H7 (cell line): Measurements from ENCODE around the gene SNPH. TPM values are rescaled to one million over a fixed set of nuclear protein-coding genes. Genes with fewer than 3 reads are reported as not detected.
A peak's percentile ranks its signal among the peaks of the same experiment; 100 is the strongest.
"Not testable (repeated sequence)": the region's sequence is repeated elsewhere in the genome, so short reads cannot be mapped to it uniquely, and the experiment has no call there.

Experiments used
- DNase-seq: peaks from one replicate; pipeline ENCODE4 v3.0.0; 2012
- H3K27me3 ChIP-seq: 2 replicates; pipeline ENCODE4 v1.6.0; 2011; ENCODE audit warnings: mild to moderate bottlenecking, low read length; ENCODE audit not compliant: control insufficient read depth, insufficient read depth
- H3K36me3 ChIP-seq: replicated peaks from 2 replicates; pipeline ENCODE4 v1.5.1; 2011; ENCODE audit warnings: low read length; ENCODE audit not compliant: control insufficient read depth, insufficient read depth
- H3K4me3 ChIP-seq: 2 replicates; pipeline ENCODE4 v1.5.1; 2011; ENCODE audit warnings: low read depth, mild to moderate bottlenecking, control low read depth, low read length, moderate library complexity; ENCODE audit not compliant: insufficient read depth
- total RNA-seq: library from RNA; depleted of rRNA; stranded (reverse); fragments of >200 nt; shearing (Covaris generic); gene quantifications from 2 replicates; pipeline ENCODE4 v1.2.3, GENCODE V29; 2014

SNPH gene
- total RNA-seq, 1 experiment from 2014 or later, result 2.6 TPM

DNA sequence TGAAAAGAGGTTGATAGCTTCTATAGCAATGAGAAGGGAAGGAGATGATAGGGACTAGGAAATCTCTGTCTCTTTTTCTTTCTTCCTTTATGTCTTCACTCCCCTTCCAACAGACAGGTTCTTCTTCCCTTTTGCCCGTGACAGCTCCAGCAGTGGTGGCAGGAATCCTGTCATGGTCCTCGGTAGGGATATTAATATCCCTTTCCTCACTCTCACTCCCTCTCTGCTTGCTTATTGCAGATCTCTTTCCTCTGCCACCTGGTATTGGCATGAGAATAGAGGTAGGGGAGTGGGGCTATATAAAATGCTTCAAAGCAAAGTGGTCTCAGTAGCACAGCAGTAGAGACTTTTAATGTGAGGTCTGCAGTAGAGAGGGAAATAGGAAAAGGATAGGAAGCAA, 20.5 kb upstream of the SNPH start:
- DNase-seq, result no peak
- Histone ChIP-seq H3K27me3 (no peaks in the 10 kb centered on the region), H3K36me3 (no peaks in the 10 kb centered on the region), H3K4me3 (no peak overlapping the region)

DNA sequence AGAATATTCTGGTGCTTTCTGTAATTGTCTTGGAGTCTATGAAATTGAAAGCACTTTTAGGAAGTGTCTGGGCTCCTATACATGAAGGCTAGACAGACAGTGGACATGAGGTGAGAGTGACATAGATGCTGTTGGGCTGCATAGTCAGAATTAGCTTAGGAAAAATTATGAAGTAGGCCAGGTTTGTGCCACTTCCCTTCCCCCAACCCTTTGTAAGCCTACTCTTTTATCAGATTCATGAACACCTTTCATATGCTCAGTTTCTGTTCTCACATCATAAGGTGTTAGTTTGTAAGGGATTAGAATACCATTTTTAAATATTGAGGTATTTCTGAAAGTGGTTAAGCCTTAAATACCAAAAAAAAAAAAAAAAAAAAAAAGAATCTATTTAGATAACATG, 18.4 kb upstream of the SNPH start:
- H3K36me3 ChIP-seq, result no peaks in the 10 kb centered on the region
- no peak for DNase-seq
- H3K27me3 ChIP-seq, result no peaks in the 10 kb centered on the region
- H3K4me3 ChIP-seq, result no peak overlapping the region

- H3K36me3 ChIP-seq, H3K4me3 ChIP-seq, DNase-seq: not testable (repeated sequence)
Measured at GRCh38 chr20:1250282-1250681, 15.8 kb upstream of the SNPH start.

DNA sequence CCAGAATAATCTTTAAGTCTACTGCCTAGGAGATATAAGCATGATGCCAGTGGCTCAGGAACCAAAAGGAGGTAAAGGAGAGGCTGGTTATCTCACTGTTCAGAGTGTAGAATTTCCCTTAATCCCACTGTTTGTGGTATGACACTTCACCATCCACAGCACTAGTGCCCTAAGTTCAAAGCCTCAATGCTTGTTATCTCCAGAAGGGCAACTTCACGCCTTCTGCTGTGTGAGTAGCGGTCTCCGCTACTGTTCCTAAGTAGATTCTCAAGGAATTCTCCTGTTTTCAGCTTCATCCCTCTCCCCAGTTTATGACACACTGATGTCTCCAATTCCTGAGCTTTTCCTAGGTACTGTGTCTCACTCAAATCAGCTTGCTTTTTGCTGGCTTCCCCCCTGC, 13.7 kb upstream of the SNPH start:
- Histone ChIP-seq H3K4me3 (no peak overlapping the region), H3K27me3 (no peaks in the 10 kb centered on the region), H3K36me3 (no peaks in the 10 kb centered on the region)
- DNase-seq, result no peak

More at GRCh38 chr20:1250282-1250681, 15.8 kb upstream of the SNPH start:
- H3K27me3 ChIP-seq, result not testable (repeated sequence)

DNA sequence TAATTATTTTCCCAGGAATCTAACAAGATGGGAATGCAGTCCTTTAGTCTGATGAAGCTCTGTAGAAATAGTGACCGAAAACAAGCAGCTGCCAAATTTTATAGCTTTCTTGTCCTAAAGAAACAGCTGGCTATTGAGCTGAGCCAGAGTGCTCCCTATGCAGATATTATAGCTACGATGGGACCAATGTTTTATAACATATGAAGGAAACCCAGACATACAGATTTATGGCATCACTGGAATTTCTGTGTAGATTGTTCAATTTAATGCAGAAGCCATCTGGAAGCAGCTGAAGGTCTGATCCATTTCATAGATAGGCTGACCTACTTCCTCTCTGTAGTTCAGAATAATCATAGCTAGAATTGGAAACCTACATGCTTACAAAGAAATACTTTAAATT, 11.8 kb upstream of the SNPH start:
- Histone ChIP-seq H3K36me3 (no peaks in the 10 kb centered on the region), H3K27me3 (no peaks in the 10 kb centered on the region), H3K4me3 (no peak overlapping the region)
- DNase-seq, result no peak

DNA sequence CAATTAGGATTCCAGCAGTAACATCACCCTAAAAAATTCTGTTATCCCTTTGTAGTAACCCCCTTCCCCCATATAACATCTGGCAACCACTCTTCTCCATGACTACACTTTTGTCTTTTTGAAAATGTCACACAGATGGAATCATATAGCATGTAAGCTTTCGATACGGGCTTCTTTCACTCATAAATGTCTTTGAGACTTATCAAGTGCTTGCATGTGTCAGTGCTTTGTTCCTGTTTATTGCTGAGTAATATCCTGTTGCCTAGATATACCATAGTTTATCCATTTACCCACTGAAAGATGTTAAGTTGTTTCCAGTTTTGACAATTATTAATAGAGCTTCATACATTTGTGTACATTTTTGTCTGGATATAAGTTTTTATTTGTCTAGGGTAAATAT, 10.4 kb upstream of the SNPH start:
- DNase-seq, result no peak
- Histone ChIP-seq H3K4me3 (no peak overlapping the region), H3K36me3 (no peaks in the 10 kb centered on the region), H3K27me3 (no peaks in the 10 kb centered on the region)

DNA sequence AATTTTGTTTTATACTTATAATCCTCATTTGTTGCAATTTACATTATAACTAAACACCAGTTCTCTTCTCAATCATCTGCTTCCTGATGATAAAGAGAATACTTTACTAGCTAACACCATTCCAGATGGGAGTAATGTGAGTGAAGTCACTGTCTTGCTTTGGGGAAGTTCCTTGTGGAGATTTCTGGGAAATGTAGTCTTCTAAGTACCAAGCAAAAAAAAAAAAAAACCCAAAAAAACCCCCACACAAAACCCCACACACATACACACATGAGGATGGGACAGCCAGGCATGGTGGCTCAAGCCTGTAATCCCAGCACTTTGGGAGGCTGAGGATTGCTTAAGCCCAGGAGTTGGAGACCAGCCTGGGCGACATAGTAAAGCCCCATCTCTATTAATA, 2.2 kb upstream of the SNPH start:
- no peak overlapping the region for H3K4me3 ChIP-seq
- H3K36me3 ChIP-seq, result no peaks in the 10 kb centered on the region
- DNase-seq, result no peak
- no peaks in the 10 kb centered on the region; the same call in 1 of the 2 replicates for H3K27me3 ChIP-seq

- no peaks in the 10 kb centered on the region; the same call in 1 of the 2 replicates for H3K27me3 ChIP-seq
- DNase-seq, result no peak
- H3K4me3 ChIP-seq, result no peak overlapping the region
- H3K36me3 ChIP-seq, result no peaks in the 10 kb centered on the region
Measured at GRCh38 chr20:1264727-1265126, 1.4 kb upstream of the SNPH start.

DNA sequence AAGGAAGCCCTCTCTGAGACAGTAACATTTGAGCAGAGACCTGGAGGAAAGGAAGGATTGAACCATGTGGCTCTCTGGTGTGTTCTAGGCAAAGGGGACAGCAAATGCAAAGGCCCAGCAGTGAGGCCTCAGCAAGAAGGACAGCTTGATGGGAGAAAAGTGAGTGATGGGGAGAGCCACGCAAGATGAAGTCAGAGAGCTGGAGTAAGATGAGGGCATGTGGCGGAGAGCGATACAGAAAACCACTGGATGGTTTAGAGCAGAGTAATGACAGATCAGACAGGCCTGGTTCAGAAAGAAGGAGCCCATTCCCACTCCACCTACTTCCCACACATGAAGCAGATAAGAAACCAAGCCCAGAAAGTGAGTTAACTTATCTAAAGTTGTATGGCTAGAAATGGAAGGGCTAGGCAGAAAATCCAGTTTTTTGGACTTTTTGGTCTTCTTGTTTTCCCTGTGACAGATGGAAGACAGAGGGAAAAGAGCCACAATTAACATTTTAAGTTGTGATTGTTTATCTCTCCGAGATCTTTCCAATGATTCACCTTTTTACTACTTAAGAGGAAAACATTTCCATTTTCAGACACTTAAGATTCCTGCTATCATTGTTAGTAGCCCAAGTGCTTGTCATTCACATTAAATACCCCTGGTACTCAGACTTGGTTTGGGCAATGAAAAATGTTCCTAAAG, 723 bp upstream of the SNPH start:
- no peak for DNase-seq
- peak overlapping the region; percentile 65; the same call in 1 of the 2 replicates for H3K4me3 ChIP-seq
- H3K27me3 ChIP-seq, result no peaks in the 10 kb centered on the region; the same call in 1 of the 2 replicates
- no peaks in the 10 kb centered on the region for H3K36me3 ChIP-seq

GRCh38 chr20:1265916-1266166, 253 bp upstream of the SNPH start:
- Histone ChIP-seq H3K36me3 (no peaks in the 10 kb centered on the region), H3K4me3 (peak overlapping the region; percentile 65), H3K27me3 (no peaks in the 10 kb centered on the region; the same call in 1 of the 2 replicates)
- no peak for DNase-seq

- DNase-seq, result peak; percentile 35
- Histone ChIP-seq H3K36me3 (no peaks in the 10 kb centered on the region), H3K27me3 (no peaks in the 10 kb centered on the region; the same call in 1 of the 2 replicates), H3K4me3 (peak overlapping the region; percentile 65; the same call in 1 of the 2 replicates)
Measured at GRCh38 chr20:1267161-1267560, 1.1 kb downstream of the SNPH start.

- H3K4me3 ChIP-seq, result no peak overlapping the region
Measured at GRCh38 chr20:1267809-1268374, 1.8 kb downstream of the SNPH start.

GRCh38 chr20:1269235-1269634, 3.1 kb downstream of the SNPH start:
- Histone ChIP-seq H3K4me3 (no peak overlapping the region), H3K36me3 (no peaks in the 10 kb centered on the region), H3K27me3 (no peaks in the 10 kb centered on the region; the same call in 1 of the 2 replicates)
- no peak for DNase-seq

More at GRCh38 chr20:1267809-1268374, 1.8 kb downstream of the SNPH start:
- H3K36me3 ChIP-seq, result no peaks in the 10 kb centered on the region
- no peaks in the 10 kb centered on the region; the same call in 1 of the 2 replicates for H3K27me3 ChIP-seq
- no peak for DNase-seq

DNA sequence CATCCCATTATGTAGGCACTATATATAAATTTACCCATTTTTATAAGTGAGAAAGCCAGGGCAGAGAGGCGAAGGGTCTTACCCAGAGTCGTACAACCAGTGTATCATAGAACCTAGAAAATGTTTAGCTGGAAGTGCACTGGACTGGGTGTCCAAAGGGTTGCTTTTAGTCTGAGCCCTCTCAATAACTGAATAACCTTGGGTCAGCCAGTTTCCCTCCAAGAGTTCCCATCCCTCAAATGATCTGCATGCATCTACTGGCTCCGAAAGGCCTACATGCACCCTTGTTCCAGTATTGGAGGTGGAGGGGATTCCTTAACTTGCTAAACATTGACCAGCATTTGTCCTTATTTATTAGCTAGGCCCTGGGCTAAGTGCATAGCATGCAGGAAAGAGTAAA, 3.8 kb downstream of the SNPH start:
- no peak for DNase-seq
- Histone ChIP-seq H3K27me3 (no peaks in the 10 kb centered on the region; the same call in 1 of the 2 replicates), H3K4me3 (no peak overlapping the region), H3K36me3 (no peaks in the 10 kb centered on the region)

DNA sequence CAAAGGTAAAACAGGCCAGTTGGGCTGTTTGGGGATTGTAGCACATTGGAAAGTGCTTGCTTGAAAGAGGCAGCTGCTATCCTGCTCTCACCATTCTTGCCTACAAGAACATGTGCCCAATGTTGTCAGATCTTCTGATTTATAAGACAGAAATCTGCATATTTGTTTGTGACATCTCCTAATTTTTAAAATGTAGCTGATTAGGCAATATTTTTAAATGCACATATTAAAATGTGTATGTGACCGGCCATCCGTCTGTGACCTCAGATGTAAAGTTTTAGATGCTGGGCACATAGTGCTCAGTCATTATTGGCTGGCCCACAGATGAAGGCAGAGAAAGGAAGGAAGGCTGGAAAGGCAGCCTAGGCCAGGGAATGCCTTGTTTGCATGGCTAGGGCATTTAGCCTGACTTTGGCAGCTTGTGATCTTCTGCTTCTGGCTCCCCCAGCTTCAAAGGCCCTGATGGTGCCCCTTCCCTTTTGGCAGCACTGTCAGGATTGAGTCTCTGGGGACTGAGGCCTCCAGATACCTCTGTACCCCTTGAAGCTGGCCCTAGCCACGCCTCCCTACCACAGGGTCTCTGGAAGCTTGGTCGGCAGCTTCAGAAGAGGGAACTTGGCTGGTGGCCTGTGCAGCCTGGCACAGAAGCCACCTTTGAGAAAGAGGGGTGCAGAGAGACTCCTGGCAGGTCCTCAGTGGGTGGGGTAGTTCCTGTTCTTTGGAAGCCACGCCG, 6.4 kb downstream of the SNPH start:
- H3K36me3 ChIP-seq, result no peaks in the 10 kb centered on the region
- no peaks in the 10 kb centered on the region for H3K27me3 ChIP-seq
- no peak for DNase-seq
- no peak overlapping the region for H3K4me3 ChIP-seq
